ENCODE data around the gene CMTM4. TPM values are rescaled to one million over a fixed set of nuclear protein-coding genes. Genes with fewer than 3 reads are reported as not detected.

Gene CMTM4
- total and polyA plus RNA-seq, 2 of the 8 experiments (the other 6 are each of a cell fraction or from before 2014, with no cell fraction given) = 35.3 to 51.7 TPM

DNA sequence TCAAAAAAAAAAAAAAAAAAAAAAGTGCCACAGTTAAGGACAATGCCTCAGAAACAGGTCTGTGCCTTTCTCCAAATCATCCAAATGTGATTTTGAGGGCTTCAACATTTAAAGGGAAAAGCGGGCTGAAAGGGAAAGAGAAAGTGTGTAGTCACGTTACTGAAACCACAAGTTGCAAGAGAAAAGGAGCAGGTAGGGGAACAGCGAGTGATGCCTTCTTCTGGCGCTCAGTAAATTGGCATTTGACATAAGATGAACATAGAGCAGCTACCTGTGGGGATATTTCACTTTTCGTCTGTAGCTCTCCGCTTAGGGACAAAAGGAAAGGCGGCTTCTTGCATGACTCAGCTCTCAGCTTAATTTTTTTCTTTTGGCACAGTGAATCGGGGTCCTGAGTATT, 106.2 kb downstream of the CMTM4 start:
- no peaks in the 10 kb centered on the region for H3K36me3 ChIP-seq (ENCODE audit: control insufficient read depth in 2 of 4, insufficient read depth in 4 of 4, low read length in 3 of 4)
- no peak overlapping the region for H3K4me3 ChIP-seq (ENCODE audit: extremely low read depth in 1 of 4, insufficient read depth in 2 of 4, low read depth in 3 of 4, low read length in 4 of 4)
- H4K20me1 ChIP-seq (replicated peaks in 1 of 2; ENCODE audit: control insufficient read depth in 1 of 2, insufficient read depth in 2 of 2, low read length in 2 of 2) = no peaks in the 10 kb centered on the region
- H2BK5ac ChIP-seq (ENCODE audit: low read depth, low read length) = no peak overlapping the region
- no peak overlapping the region for H3K23ac ChIP-seq (ENCODE audit: insufficient read length)
- H3K9ac ChIP-seq (replicated peaks in 1 of 4; ENCODE audit: extremely low read depth in 1 of 4, low read depth in 3 of 4, low read length in 3 of 4) = no peak overlapping the region
- no peak overlapping the region for H2BK120ac ChIP-seq (replicated peaks; ENCODE audit: low read depth, low read length)
- H4K5ac ChIP-seq (ENCODE audit: insufficient read length, low read depth, low read length) = no peak overlapping the region
- no peak for FAIRE-seq
- H2AFZ ChIP-seq (ENCODE audit: low read length) = no peak overlapping the region
- no peak overlapping the region for H3K4ac ChIP-seq (replicated peaks; ENCODE audit: insufficient read length, low read depth, low read length)
- H2BK20ac ChIP-seq (ENCODE audit: low read length) = no peak overlapping the region
- ChIA-PET POLR2A (ENCODE audit: partially characterized antibody) (interaction anchor here (0.7 kb wide), 1 partner anchor 38 kb away, joined by 3 read pairs; the partner anchor contains the start of gene CKLF), CTCF (ENCODE audit: partially characterized antibody) (interaction anchor here (0.6 to 2.5 kb wide), 18 partner anchors 11 to 184 kb away, joined by 3 to 30 read pairs (median 5); partner anchors contain the start of genes CMTM2 and CMTM3)
- H4K91ac ChIP-seq (replicated peaks; ENCODE audit: insufficient read length, low read length) = no peak overlapping the region
- H3K14ac ChIP-seq (ENCODE audit: insufficient read length) = no peak overlapping the region
- no peaks in the 10 kb centered on the region for H3K23me2 ChIP-seq (ENCODE audit: low read depth, low read length)
- H3K18ac ChIP-seq (ENCODE audit: extremely low read depth, low read length) = no peak overlapping the region
- H3K9me3 ChIP-seq (ENCODE audit: insufficient read depth in 2 of 2, low read depth in 1 of 2, low read length in 1 of 2) = no peaks in the 10 kb centered on the region
- no peak overlapping the region for H3K4me2 ChIP-seq (ENCODE audit: insufficient read depth in 1 of 2, low read depth in 2 of 2, low read length in 2 of 2)
- no peak overlapping the region for H2BK12ac ChIP-seq (ENCODE audit: low read depth, low read length)
- H2BK15ac ChIP-seq (ENCODE audit: low read length) = no peak overlapping the region
- no peaks in the 10 kb centered on the region for H3K79me2 ChIP-seq (ENCODE audit: control insufficient read depth in 1 of 2, insufficient read depth in 2 of 2, low read length in 2 of 2)
- DNase-seq (ENCODE audit: low read depth in 1 of 2, low spot score in 2 of 2) = no peak
- H3K27ac ChIP-seq (ENCODE audit: low read depth, low read length) = no peak overlapping the region
- no peaks in the 10 kb centered on the region for H3K27me3 ChIP-seq (replicated peaks in 1 of 4; ENCODE audit: control insufficient read depth in 3 of 4, extremely low read depth in 1 of 4, insufficient read depth in 3 of 4, low read length in 3 of 4)
- H3K79me1 ChIP-seq (ENCODE audit: low read depth, low read length) = no peaks in the 10 kb centered on the region
- no peak overlapping the region for H3K56ac ChIP-seq (replicated peaks; ENCODE audit: insufficient read length, low read depth, low read length)
- no peak overlapping the region for H4K8ac ChIP-seq (ENCODE audit: extremely low read depth, insufficient read depth, low read length)
- no peak overlapping the region for H2AK5ac ChIP-seq (ENCODE audit: low read depth, low read length)
- WGBS, 2 experiments (ENCODE audit: extremely low coverage in 1 of 2, insufficient coverage in 1 of 2, insufficient read length in 1 of 2, insufficient replicate concordance in 2 of 2, low coverage in 1 of 2, low lambda C conversion rate in 2 of 2, missing lambda C conversion rate in 1 of 2) = 85% methylated on average over 8 of the region's 8 CpGs; no CpG with 5 or more reads in 1 of the 2 experiments
- H3K4me1 ChIP-seq (replicated peaks in 1 of 4; ENCODE audit: control insufficient read depth in 3 of 4, insufficient read depth in 4 of 4, low read length in 3 of 4) = no peaks in the 10 kb centered on the region
- TF ChIP-seq, protein P1, sequence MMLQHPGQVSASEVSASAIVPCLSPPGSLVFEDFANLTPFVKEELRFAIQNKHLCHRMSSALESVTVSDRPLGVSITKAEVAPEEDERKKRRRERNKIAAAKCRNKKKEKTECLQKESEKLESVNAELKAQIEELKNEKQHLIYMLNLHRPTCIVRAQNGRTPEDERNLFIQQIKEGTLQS (IDR thresholded peaks at IDR 0.05; ENCODE audit: insufficient read depth, low read depth, low read length) = no peak
- TF ChIP-seq EZH2 (IDR thresholded peaks at IDR 0.05; ENCODE audit: low read depth, low read length, severe bottlenecking) (no peak), YY1 (IDR thresholded peaks at IDR 0.05; ENCODE audit: low read depth, low read length) (no peak), MAFK (IDR thresholded peaks at IDR 0.05; ENCODE audit: low read depth, low read length) (no peak), SP2 (IDR thresholded peaks at IDR 0.05; ENCODE audit: low read length) (no peak), CHD1 (IDR thresholded peaks at IDR 0.05; ENCODE audit: low read depth, low read length) (no peak), FOSL1 (IDR thresholded peaks at IDR 0.05; ENCODE audit: insufficient read depth, low read depth, low read length) (no peak), CEBPB (IDR thresholded peaks at IDR 0.05; ENCODE audit: low read depth, low read length) (no peak), CREB1 (IDR thresholded peaks at IDR 0.05) (no peak), SAP30 (IDR thresholded peaks at IDR 0.05; ENCODE audit: insufficient read depth, insufficient replicate concordance, low read length) (no peak), KDM4A (IDR thresholded peaks at IDR 0.05; ENCODE audit: low read depth, low read length, severe bottlenecking) (no peak), SP4 (IDR thresholded peaks at IDR 0.05; ENCODE audit: low read length) (no peak), BCL11A (IDR thresholded peaks at IDR 0.05; ENCODE audit: low read depth in 2 of 2, low read length in 2 of 2) (no peak), RNF2 (IDR thresholded peaks at IDR 0.05; ENCODE audit: borderline replicate concordance, low read depth, low read length, missing control alignments, poor library complexity, severe bottlenecking) (no peak)

All from H1 (cell line).